Measurements from ENCODE around the gene TTC36. TPM values are rescaled to one million over a fixed set of nuclear protein-coding genes. Genes with fewer than 3 reads are reported as not detected.

The TTC36 gene
- total and polyA plus RNA-seq, 2 experiments from 2014 or later, result 0.40 to 1.0 TPM

DNA sequence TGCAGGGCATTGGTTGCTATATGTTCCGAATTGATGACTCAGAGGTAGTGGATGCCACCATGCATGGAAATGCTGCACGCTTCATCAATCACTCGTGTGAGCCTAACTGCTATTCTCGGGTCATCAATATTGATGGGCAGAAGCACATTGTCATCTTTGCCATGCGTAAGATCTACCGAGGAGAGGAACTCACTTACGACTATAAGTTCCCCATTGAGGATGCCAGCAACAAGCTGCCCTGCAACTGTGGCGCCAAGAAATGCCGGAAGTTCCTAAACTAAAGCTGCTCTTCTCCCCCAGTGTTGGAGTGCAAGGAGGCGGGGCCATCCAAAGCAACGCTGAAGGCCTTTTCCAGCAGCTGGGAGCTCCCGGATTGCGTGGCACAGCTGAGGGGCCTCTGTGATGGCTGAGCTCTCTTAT, 5.4 kb upstream of the TTC36 start:
- H3K9me3 Mint-ChIP-seq, result no peaks in the 10 kb centered on the region; the same call in 2 of the 3 replicates
- H4K20me1 ChIP-seq (replicated peaks; ENCODE audit: insufficient read depth), result peaks cover 12% of the 10 kb centered on the region
- no peaks in the 10 kb centered on the region; the same call in 1 of the 2 replicates for H3K4me1 ChIP-seq (ENCODE audit: insufficient read depth)
- H3F3A ChIP-seq (replicated peaks; ENCODE audit: low read depth), result peaks cover 29% of the 10 kb centered on the region
- no peak overlapping the region for H2AFZ ChIP-seq
- H3K27me3 ChIP-seq (ENCODE audit: insufficient read depth), result no peaks in the 10 kb centered on the region
- H3K27me3 Mint-ChIP-seq (ENCODE audit: insufficient read depth, low read depth, poor library complexity), result peaks cover 7% of the 10 kb centered on the region
- no peak for DNase-seq (ENCODE audit: low spot score)
- H3K36me3 Mint-ChIP-seq (ENCODE audit: low read depth), result peaks cover 68% of the 10 kb centered on the region
- H3K4me1 Mint-ChIP-seq, result peaks cover 6% of the 10 kb centered on the region; the same call in 2 of the 3 replicates
- no peaks in the 10 kb centered on the region for H3K9me2 ChIP-seq (ENCODE audit: insufficient read depth)
- no peaks in the 10 kb centered on the region for H3K79me2 ChIP-seq (replicated peaks; ENCODE audit: insufficient read depth)
- TF ChIP-seq NANOG (IDR thresholded peaks at IDR 0.05; ENCODE audit: borderline replicate concordance) (no peak), ZNF114 (CRISPR knock-in tag; IDR thresholded peaks at IDR 0.05) (no peak), STAT1 (IDR thresholded peaks at IDR 0.05; ENCODE audit: unreplicated experiment) (no peak), JUNB (IDR thresholded peaks at IDR 0.05; ENCODE audit: unreplicated experiment) (no peak), POLR2AphosphoS5 (IDR thresholded peaks at IDR 0.05; ENCODE audit: low read depth) (no peak), EZH2phosphoT487 (IDR thresholded peaks at IDR 0.05; ENCODE audit: unreplicated experiment) (no peak), CREB1 (CRISPR knock-in tag; IDR thresholded peaks at IDR 0.05; ENCODE audit: low read depth) (no peak), ZNF331 (CRISPR knock-in tag; IDR thresholded peaks at IDR 0.05; ENCODE audit: low read depth) (no peak), EZH2 (IDR thresholded peaks at IDR 0.05; ENCODE audit: low read depth, unreplicated experiment) (no peak)
- TF ChIP-seq, protein P1, sequence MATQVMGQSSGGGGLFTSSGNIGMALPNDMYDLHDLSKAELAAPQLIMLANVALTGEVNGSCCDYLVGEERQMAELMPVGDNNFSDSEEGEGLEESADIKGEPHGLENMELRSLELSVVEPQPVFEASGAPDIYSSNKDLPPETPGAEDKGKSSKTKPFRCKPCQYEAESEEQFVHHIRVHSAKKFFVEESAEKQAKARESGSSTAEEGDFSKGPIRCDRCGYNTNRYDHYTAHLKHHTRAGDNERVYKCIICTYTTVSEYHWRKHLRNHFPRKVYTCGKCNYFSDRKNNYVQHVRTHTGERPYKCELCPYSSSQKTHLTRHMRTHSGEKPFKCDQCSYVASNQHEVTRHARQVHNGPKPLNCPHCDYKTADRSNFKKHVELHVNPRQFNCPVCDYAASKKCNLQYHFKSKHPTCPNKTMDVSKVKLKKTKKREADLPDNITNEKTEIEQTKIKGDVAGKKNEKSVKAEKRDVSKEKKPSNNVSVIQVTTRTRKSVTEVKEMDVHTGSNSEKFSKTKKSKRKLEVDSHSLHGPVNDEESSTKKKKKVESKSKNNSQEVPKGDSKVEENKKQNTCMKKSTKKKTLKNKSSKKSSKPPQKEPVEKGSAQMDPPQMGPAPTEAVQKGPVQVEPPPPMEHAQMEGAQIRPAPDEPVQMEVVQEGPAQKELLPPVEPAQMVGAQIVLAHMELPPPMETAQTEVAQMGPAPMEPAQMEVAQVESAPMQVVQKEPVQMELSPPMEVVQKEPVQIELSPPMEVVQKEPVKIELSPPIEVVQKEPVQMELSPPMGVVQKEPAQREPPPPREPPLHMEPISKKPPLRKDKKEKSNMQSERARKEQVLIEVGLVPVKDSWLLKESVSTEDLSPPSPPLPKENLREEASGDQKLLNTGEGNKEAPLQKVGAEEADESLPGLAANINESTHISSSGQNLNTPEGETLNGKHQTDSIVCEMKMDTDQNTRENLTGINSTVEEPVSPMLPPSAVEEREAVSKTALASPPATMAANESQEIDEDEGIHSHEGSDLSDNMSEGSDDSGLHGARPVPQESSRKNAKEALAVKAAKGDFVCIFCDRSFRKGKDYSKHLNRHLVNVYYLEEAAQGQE (IDR thresholded peaks at IDR 0.05; ENCODE audit: unreplicated experiment), result no peak
- TF ChIP-seq, protein P2, sequence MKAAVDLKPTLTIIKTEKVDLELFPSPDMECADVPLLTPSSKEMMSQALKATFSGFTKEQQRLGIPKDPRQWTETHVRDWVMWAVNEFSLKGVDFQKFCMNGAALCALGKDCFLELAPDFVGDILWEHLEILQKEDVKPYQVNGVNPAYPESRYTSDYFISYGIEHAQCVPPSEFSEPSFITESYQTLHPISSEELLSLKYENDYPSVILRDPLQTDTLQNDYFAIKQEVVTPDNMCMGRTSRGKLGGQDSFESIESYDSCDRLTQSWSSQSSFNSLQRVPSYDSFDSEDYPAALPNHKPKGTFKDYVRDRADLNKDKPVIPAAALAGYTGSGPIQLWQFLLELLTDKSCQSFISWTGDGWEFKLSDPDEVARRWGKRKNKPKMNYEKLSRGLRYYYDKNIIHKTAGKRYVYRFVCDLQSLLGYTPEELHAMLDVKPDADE (IDR thresholded peaks at IDR 0.05), result no peak
- TF ChIP-seq, protein P3, sequence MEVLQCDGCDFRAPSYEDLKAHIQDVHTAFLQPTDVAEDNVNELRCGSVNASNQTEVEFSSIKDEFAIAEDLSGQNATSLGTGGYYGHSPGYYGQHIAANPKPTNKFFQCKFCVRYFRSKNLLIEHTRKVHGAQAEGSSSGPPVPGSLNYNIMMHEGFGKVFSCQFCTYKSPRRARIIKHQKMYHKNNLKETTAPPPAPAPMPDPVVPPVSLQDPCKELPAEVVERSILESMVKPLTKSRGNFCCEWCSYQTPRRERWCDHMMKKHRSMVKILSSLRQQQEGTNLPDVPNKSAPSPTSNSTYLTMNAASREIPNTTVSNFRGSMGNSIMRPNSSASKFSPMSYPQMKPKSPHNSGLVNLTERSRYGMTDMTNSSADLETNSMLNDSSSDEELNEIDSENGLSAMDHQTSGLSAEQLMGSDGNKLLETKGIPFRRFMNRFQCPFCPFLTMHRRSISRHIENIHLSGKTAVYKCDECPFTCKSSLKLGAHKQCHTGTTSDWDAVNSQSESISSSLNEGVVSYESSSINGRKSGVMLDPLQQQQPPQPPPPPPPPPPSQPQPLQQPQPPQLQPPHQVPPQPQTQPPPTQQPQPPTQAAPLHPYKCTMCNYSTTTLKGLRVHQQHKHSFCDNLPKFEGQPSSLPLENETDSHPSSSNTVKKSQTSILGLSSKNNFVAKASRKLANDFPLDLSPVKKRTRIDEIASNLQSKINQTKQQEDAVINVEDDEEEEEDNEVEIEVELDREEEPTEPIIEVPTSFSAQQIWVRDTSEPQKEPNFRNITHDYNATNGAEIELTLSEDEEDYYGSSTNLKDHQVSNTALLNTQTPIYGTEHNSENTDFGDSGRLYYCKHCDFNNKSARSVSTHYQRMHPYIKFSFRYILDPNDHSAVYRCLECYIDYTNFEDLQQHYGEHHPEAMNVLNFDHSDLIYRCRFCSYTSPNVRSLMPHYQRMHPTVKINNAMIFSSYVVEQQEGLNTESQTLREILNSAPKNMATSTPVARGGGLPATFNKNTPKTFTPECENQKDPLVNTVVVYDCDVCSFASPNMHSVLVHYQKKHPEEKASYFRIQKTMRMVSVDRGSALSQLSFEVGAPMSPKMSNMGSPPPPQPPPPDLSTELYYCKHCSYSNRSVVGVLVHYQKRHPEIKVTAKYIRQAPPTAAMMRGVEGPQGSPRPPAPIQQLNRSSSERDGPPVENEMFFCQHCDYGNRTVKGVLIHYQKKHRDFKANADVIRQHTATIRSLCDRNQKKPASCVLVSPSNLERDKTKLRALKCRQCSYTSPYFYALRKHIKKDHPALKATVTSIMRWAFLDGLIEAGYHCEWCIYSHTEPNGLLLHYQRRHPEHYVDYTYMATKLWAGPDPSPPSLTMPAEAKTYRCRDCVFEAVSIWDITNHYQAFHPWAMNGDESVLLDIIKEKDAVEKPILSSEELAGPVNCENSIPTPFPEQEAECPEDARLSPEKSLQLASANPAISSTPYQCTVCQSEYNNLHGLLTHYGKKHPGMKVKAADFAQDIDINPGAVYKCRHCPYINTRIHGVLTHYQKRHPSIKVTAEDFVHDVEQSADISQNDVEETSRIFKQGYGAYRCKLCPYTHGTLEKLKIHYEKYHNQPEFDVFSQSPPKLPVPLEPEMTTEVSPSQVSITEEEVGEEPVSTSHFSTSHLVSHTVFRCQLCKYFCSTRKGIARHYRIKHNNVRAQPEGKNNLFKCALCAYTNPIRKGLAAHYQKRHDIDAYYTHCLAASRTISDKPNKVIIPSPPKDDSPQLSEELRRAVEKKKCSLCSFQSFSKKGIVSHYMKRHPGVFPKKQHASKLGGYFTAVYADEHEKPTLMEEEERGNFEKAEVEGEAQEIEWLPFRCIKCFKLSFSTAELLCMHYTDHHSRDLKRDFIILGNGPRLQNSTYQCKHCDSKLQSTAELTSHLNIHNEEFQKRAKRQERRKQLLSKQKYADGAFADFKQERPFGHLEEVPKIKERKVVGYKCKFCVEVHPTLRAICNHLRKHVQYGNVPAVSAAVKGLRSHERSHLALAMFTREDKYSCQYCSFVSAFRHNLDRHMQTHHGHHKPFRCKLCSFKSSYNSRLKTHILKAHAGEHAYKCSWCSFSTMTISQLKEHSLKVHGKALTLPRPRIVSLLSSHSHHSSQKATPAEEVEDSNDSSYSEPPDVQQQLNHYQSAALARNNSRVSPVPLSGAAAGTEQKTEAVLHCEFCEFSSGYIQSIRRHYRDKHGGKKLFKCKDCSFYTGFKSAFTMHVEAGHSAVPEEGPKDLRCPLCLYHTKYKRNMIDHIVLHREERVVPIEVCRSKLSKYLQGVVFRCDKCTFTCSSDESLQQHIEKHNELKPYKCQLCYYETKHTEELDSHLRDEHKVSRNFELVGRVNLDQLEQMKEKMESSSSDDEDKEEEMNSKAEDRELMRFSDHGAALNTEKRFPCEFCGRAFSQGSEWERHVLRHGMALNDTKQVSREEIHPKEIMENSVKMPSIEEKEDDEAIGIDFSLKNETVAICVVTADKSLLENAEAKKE (CRISPR knock-in tag; IDR thresholded peaks at IDR 0.05), result no peak
- TF ChIP-seq, protein P4, sequence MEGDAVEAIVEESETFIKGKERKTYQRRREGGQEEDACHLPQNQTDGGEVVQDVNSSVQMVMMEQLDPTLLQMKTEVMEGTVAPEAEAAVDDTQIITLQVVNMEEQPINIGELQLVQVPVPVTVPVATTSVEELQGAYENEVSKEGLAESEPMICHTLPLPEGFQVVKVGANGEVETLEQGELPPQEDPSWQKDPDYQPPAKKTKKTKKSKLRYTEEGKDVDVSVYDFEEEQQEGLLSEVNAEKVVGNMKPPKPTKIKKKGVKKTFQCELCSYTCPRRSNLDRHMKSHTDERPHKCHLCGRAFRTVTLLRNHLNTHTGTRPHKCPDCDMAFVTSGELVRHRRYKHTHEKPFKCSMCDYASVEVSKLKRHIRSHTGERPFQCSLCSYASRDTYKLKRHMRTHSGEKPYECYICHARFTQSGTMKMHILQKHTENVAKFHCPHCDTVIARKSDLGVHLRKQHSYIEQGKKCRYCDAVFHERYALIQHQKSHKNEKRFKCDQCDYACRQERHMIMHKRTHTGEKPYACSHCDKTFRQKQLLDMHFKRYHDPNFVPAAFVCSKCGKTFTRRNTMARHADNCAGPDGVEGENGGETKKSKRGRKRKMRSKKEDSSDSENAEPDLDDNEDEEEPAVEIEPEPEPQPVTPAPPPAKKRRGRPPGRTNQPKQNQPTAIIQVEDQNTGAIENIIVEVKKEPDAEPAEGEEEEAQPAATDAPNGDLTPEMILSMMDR (conservative IDR thresholded peaks at IDR 0.05; ENCODE audit: low read depth in 2 of 2), result no peak
- H3K4me3 ChIP-seq, result no peak overlapping the region
- no peak overlapping the region for H3K4me2 ChIP-seq
- peak overlapping the region; percentile 50 for H3K27ac ChIP-seq (ENCODE audit: low read depth)
- no peak for ATAC-seq
- H3K27ac Mint-ChIP-seq, result no peak overlapping the region
- no peak overlapping the region for H3K4me3 Mint-ChIP-seq
- H3K36me3 ChIP-seq (ENCODE audit: insufficient read depth), result peaks cover 41% of the 10 kb centered on the region

Data from GM23338 (cell line).